ENCODE results near the gene MYL7.

DNA sequence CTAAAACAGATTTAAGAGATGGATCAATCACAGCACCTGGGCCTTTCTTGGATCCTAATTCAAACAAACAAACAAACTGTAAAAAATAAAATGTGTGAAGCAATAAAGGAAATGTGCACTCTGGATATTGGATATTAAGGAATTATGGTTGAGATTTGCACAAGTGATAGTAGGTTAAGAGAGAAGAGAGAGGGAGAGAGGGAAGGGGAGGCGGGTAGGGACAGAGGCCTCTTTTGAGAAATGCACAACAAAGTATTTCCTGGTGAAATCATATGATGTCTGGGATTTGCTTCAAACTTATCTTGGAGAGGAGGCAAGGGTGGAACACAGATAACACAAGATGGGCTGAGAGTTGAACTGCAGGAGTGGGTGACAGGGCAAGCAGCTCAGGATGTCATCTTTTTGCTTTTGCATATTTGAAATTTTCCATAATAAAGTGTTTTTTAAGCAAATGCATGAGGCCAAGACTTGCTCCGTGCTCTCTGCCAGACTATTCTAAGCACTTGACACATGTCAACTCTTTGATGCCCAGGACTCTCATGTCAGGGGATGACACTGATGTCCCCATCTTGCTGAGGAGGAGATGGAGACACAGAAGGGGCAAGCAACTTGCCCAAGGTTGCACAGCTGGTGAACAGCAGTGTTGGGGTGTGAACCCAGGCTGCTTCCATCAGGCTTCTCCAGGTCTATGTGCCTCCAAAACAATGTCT lies 46.1 kb downstream of the MYL7 start:
- TF ChIP-seq, protein P1, sequence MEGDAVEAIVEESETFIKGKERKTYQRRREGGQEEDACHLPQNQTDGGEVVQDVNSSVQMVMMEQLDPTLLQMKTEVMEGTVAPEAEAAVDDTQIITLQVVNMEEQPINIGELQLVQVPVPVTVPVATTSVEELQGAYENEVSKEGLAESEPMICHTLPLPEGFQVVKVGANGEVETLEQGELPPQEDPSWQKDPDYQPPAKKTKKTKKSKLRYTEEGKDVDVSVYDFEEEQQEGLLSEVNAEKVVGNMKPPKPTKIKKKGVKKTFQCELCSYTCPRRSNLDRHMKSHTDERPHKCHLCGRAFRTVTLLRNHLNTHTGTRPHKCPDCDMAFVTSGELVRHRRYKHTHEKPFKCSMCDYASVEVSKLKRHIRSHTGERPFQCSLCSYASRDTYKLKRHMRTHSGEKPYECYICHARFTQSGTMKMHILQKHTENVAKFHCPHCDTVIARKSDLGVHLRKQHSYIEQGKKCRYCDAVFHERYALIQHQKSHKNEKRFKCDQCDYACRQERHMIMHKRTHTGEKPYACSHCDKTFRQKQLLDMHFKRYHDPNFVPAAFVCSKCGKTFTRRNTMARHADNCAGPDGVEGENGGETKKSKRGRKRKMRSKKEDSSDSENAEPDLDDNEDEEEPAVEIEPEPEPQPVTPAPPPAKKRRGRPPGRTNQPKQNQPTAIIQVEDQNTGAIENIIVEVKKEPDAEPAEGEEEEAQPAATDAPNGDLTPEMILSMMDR (IDR thresholded peaks at IDR 0.05), result no peak
- TF ChIP-seq POLR2A (IDR thresholded peaks at IDR 0.05), result no peak

All from tibial nerve (tissue), 3 donors.